PFSK-1 (cell line): Measurements from ENCODE around the gene UBTF.

Experiments
- FOXP2 ChIP-seq: optimal IDR thresholded peaks from 2 replicates; pipeline ENCODE3; 2011; ENCODE audit warnings: borderline replicate concordance, control low read depth, inconsistent platforms; ENCODE audit not compliant: insufficient read depth; ENCODE audit errors: extremely low read length, extremely low read depth
- POLR2AphosphoS5 ChIP-seq: IDR thresholded peaks from 2 replicates; pipeline ENCODE4 v1.6.1; 2012; ENCODE audit warnings: low read depth, mild to moderate bottlenecking, control low read depth, low read length, moderate library complexity
- SIN3A ChIP-seq: IDR thresholded peaks from 2 replicates; pipeline ENCODE4 v1.6.1; 2012; ENCODE audit warnings: mild to moderate bottlenecking, low read length, moderate library complexity, borderline replicate concordance; ENCODE audit not compliant: insufficient read depth
- TAF1 ChIP-seq: IDR thresholded peaks from 2 replicates; pipeline ENCODE4 v1.6.1; 2012; ENCODE audit warnings: low read length, control low read depth, borderline replicate concordance; ENCODE audit not compliant: insufficient read depth
- TF ChIP-seq, protein P1 (sequence below), 2 experiments: IDR thresholded peaks; 2 replicates each; pipeline versions ENCODE4 v1.6.1 to v1.8.0; 2011 to 2012; ENCODE audit warnings: low read depth in 2 of 2, low read length in 2 of 2, control low read depth in 1 of 2, inconsistent platforms in 1 of 2, mild to moderate bottlenecking in 1 of 2, moderate library complexity in 1 of 2; ENCODE audit not compliant: insufficient read depth in 1 of 2

UBTF gene

DNA sequence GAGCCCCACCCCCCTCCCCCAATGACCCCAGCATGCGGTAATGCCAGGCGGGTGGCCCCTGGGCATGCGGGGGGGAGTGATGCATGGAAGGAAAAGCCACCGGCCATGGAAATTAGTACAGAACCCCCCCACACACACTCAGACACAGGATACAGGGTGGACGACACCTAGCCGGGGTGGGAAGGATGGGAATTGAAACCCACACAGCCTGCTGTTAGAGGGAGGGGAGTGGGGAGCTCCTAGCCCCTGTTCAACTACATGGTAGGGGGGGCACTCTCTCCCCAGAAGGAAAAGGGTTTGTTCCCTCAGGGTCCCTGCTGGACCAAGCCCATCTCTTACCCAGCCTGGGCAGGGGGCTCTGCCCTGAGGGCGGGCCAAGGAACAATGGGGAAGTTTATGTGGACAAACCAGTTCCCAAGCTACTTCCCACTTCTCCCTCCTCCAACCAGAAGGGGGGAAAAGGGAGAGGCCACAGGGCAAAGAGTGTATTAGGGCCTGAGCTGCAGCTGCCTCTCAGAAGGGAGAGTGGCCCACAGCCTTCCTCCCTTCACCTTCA, 27.5 kb downstream of the UBTF start:
- TF ChIP-seq POLR2AphosphoS5: no peak
- TF ChIP-seq, protein P1, sequence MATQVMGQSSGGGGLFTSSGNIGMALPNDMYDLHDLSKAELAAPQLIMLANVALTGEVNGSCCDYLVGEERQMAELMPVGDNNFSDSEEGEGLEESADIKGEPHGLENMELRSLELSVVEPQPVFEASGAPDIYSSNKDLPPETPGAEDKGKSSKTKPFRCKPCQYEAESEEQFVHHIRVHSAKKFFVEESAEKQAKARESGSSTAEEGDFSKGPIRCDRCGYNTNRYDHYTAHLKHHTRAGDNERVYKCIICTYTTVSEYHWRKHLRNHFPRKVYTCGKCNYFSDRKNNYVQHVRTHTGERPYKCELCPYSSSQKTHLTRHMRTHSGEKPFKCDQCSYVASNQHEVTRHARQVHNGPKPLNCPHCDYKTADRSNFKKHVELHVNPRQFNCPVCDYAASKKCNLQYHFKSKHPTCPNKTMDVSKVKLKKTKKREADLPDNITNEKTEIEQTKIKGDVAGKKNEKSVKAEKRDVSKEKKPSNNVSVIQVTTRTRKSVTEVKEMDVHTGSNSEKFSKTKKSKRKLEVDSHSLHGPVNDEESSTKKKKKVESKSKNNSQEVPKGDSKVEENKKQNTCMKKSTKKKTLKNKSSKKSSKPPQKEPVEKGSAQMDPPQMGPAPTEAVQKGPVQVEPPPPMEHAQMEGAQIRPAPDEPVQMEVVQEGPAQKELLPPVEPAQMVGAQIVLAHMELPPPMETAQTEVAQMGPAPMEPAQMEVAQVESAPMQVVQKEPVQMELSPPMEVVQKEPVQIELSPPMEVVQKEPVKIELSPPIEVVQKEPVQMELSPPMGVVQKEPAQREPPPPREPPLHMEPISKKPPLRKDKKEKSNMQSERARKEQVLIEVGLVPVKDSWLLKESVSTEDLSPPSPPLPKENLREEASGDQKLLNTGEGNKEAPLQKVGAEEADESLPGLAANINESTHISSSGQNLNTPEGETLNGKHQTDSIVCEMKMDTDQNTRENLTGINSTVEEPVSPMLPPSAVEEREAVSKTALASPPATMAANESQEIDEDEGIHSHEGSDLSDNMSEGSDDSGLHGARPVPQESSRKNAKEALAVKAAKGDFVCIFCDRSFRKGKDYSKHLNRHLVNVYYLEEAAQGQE (IDR thresholded peaks at IDR 0.05; ENCODE audit: insufficient read depth in 1 of 2, low read depth in 2 of 2, low read length in 2 of 2): no peak
- no peak for TF ChIP-seq FOXP2
- TF ChIP-seq TAF1: no peak
- no peak for TF ChIP-seq SIN3A

DNA sequence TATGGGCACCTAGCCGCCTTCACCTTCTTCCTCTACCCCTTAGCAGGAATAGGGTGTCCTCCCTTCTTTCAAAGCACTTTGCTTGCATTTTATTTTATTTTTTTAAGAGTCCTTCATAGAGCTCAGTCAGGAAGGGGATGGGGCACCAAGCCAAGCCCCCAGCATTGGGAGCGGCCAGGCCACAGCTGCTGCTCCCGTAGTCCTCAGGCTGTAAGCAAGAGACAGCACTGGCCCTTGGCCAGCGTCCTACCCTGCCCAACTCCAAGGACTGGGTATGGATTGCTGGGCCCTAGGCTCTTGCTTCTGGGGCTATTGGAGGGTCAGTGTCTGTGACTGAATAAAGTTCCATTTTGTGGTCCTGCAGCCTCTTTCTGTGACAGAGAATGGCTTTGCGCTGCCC, 28.1 kb downstream of the UBTF start:
- TF ChIP-seq, protein P1 (IDR thresholded peaks at IDR 0.05; ENCODE audit: insufficient read depth in 1 of 2, low read depth in 2 of 2, low read length in 2 of 2): no peak

DNA sequence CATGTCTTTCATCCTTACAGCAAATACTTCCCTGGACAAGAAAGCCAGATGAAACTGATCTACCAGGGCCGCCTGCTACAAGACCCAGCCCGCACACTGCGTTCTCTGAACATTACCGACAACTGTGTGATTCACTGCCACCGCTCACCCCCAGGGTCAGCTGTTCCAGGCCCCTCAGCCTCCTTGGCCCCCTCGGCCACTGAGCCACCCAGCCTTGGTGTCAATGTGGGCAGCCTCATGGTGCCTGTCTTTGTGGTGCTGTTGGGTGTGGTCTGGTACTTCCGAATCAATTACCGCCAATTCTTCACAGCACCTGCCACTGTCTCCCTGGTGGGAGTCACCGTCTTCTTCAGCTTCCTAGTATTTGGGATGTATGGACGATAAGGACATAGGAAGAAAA, 29.0 kb downstream of the UBTF start:
- TF ChIP-seq TAF1: no peak
- TF ChIP-seq, protein P1 (IDR thresholded peaks at IDR 0.05; ENCODE audit: insufficient read depth in 1 of 2, low read depth in 2 of 2, low read length in 2 of 2): no peak
- TF ChIP-seq FOXP2: no peak
- TF ChIP-seq SIN3A: no peak
- TF ChIP-seq POLR2AphosphoS5: no peak

DNA sequence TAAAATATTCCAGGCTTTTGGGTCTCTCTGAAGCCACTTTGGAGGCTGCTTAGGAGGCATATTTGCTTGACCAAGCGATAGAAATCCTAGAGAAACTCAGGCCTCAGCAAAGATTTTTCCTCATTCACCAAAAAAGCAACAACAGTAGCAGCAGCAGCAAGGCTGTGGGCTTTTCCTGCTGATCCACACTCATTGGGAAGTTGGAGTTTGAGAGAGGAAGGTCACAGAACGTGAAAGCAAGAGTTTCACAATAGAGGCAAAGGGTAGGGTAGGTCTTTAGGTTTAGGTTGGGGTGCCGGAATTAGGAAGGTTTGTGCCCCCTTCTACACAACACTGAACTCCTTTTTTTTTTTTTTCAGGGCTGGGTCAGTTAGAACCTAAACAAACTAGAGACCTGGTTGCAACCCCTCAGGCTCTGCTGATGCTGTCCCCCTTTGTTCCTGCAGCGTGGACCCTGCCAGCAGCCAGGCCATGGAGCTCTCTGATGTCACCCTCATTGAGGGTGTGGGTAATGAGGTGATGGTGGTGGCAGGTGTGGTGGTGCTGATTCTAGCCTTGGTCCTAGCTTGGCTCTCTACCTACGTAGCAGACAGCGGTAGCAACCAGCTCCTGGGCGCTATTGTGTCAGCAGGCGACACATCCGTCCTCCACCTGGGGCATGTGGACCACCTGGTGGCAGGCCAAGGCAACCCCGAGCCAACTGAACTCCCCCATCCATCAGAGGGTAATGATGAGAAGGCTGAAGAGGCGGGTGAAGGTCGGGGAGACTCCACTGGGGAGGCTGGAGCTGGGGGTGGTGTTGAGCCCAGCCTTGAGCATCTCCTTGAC, 30.7 kb downstream of the UBTF start:
- no peak for TF ChIP-seq FOXP2

DNA sequence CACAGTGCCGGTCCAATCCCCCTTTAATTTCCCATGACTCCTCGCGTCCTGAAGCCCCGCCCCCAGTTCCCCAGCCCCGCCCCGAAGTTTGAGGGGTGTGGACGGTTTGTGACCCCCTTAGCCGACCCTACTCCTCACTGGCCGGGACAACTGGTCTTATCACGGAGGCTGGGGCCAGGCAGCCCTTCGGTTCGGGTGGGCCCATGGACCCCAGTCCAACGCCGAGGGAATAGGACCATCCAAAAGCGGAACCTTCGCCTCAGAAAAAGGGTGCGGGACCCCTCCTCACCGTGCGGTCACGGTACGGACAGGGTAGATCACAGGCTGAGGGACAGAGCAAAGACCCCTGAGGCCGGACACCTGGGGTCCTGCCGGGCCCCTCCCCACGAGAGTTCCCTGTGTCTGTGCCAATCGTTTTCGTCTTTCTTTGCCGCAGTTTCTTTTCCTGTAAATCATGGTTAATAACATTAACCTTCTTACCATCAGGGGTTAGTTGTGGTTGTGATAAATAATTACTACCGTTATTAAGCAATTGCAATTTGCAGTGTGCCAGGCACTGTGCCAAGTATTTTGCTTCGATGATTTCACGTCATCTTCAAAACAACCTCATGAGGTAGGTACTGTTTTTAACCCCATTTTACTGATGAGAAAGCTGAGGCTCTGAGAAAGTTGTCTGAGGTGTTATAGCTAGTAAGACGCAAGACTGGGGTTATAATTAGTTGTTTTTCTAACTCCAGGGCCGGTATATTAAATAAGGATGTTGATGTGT, 32.2 kb downstream of the UBTF start:
- TF ChIP-seq, protein P1 (IDR thresholded peaks at IDR 0.05; ENCODE audit: insufficient read depth in 1 of 2, low read depth in 2 of 2, low read length in 2 of 2): no peak
- TF ChIP-seq SIN3A: no peak
- TF ChIP-seq FOXP2: peak; percentile 47
- no peak for TF ChIP-seq TAF1
- TF ChIP-seq POLR2AphosphoS5: no peak; the same call in 1 of the 2 replicates
